IPS-20b (cell line): Measurements from ENCODE around the gene ERO1A.

Experiments used
- H3K27ac ChIP-seq: one replicate; pipeline ENCODE4 v1.5.1; 2013; ENCODE audit warnings: low read length
- H3K27me3 ChIP-seq: 2 replicates; pipeline ENCODE4 v1.6.1; 2013; ENCODE audit warnings: mild to moderate bottlenecking, low read length, inconsistent platforms; ENCODE audit not compliant: insufficient read depth
- H3K36me3 ChIP-seq: 2 replicates; pipeline ENCODE4 v1.6.1; 2013; ENCODE audit warnings: low read depth, mild to moderate bottlenecking, inconsistent platforms, low read length, moderate library complexity; ENCODE audit not compliant: insufficient read depth
- H3K4me1 ChIP-seq: 2 replicates; pipeline ENCODE4 v1.6.1; 2013; ENCODE audit warnings: mild to moderate bottlenecking, control low read depth, inconsistent platforms, low read length, moderate library complexity; ENCODE audit not compliant: insufficient read depth
- H3K4me3 ChIP-seq: 2 replicates; pipeline ENCODE4 v1.5.1; 2013; ENCODE audit warnings: mild to moderate bottlenecking, low read length, inconsistent platforms
- H3K9ac ChIP-seq: 2 replicates; pipeline ENCODE4 v1.6.1; 2013; ENCODE audit warnings: low read depth, mild to moderate bottlenecking, inconsistent platforms, low read length, moderate library complexity
- H3K9me3 ChIP-seq: 2 replicates; pipeline ENCODE4 v1.6.1; 2013; ENCODE audit warnings: mild to moderate bottlenecking, low read depth, low read length, inconsistent platforms; ENCODE audit not compliant: insufficient read depth

The ERO1A gene

DNA sequence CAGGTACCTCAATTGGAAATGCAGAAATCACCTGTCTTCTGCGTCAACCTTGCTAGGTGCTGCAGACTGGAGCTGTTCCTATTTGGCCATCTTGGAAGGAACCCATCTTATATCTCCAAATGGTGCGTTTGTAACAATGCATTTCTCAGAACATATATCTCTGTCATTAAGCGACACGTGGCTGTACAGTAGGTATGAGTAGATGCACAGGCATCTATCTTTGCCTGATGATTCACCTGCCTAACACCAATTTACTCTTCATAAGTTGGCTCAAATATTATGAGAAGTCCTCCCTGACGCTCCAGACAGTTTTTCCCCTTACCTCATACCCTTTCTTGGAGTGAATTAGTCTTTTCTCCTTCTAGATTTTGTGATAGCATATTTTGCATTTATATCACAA is 98.5 kb downstream of the ERO1A start:
- no peaks in the 10 kb centered on the region for H3K9me3 ChIP-seq

DNA sequence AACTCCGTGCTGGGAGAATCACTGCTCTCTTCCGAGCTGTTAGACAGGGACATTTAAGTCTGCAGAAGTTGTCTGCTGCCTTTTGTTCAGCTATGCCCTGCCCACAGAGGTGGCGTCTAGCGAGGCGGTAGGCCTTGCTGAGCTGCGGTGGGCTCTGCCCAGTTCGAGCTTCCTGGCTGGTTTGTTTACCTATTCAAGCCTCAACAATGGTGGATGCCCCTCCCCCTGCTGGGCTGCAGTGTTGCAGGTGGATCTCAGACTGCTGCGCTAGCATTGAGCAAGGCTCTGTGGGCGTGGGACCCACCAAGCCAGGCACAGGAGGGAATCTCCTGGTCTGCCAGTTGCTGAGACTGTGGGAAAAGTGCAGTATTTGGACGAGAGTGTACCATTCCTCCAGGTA is 99.0 kb downstream of the ERO1A start:
- no peaks in the 10 kb centered on the region for H3K27me3 ChIP-seq
- H3K9ac ChIP-seq, result no peak overlapping the region
- H3K9me3 ChIP-seq, result no peaks in the 10 kb centered on the region
- no peaks in the 10 kb centered on the region for H3K36me3 ChIP-seq
- H3K4me3 ChIP-seq, result no peak overlapping the region
- no peaks in the 10 kb centered on the region; the same call in 1 of the 2 replicates for H3K4me1 ChIP-seq
- H3K27ac ChIP-seq, result no peak overlapping the region

More for the DNA sequence above, 98.5 kb downstream of the ERO1A start:
- Histone ChIP-seq H3K36me3 (no peaks in the 10 kb centered on the region), H3K27ac (no peak overlapping the region), H3K27me3 (no peaks in the 10 kb centered on the region), H3K9ac (no peak overlapping the region), H3K4me1 (no peaks in the 10 kb centered on the region; the same call in 1 of the 2 replicates), H3K4me3 (no peak overlapping the region)

- Histone ChIP-seq H3K4me1 (no peaks in the 10 kb centered on the region), H3K36me3 (no peaks in the 10 kb centered on the region), H3K4me3 (no peak overlapping the region), H3K27me3 (no peaks in the 10 kb centered on the region), H3K9ac (no peak overlapping the region), H3K9me3 (no peaks in the 10 kb centered on the region), H3K27ac (no peak overlapping the region)
Observed at GRCh38 chr14:52590318-52590717, 105.0 kb downstream of the ERO1A start.
